GM10266 (cell line): ENCODE results near the gene IL21R.

ENCODE experiments used
- DNase-seq: peaks from one replicate; pipeline ENCODE4 v3.0.0; 2012; ENCODE audit errors: extremely low spot score
- TF ChIP-seq, protein P1 (sequence below): IDR thresholded peaks from 2 replicates; pipeline ENCODE4 v1.5.1; 2012; ENCODE audit warnings: mild to moderate bottlenecking, low read depth; ENCODE audit not compliant: control insufficient read depth, insufficient read depth; ENCODE audit errors: missing control alignments

IL21R gene

DNA sequence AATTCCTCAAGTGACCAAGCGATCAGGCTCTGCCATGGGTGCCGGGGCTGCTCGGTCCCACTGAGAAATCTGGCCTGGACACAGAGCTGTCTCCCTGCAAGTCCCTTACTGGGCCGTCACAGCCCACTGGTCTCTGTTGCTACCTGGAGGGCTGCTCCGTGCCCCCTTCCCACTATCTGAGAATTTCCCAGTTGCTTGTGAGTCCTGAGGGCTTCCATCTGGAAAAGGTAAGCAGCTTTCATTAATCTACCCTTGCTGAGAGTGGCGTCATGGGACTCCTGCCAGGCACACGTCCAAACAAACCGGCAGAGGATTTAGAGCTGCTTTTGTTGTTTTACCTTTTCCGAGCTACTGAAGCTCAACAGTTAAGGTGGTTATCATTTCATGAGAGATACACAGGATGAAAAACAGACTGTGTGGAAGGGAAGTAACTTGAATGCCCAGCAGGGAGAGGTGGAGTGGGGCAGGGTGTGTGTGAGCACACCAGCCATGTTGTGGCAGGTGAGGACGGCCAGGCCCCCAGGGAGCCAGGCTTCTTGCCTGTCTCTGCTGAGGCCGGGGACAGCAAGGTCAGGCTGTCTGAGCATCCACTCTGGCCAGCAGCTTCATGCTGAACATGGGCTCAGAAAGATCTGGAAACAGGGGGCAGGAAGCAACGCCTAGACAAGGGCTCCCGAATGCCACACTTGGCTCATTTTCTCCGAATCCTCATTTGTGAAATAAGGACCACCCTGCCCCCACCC is 97.1 kb downstream of the IL21R start:
- TF ChIP-seq, protein P1, sequence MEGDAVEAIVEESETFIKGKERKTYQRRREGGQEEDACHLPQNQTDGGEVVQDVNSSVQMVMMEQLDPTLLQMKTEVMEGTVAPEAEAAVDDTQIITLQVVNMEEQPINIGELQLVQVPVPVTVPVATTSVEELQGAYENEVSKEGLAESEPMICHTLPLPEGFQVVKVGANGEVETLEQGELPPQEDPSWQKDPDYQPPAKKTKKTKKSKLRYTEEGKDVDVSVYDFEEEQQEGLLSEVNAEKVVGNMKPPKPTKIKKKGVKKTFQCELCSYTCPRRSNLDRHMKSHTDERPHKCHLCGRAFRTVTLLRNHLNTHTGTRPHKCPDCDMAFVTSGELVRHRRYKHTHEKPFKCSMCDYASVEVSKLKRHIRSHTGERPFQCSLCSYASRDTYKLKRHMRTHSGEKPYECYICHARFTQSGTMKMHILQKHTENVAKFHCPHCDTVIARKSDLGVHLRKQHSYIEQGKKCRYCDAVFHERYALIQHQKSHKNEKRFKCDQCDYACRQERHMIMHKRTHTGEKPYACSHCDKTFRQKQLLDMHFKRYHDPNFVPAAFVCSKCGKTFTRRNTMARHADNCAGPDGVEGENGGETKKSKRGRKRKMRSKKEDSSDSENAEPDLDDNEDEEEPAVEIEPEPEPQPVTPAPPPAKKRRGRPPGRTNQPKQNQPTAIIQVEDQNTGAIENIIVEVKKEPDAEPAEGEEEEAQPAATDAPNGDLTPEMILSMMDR: no peak
- DNase-seq: no peak

DNA sequence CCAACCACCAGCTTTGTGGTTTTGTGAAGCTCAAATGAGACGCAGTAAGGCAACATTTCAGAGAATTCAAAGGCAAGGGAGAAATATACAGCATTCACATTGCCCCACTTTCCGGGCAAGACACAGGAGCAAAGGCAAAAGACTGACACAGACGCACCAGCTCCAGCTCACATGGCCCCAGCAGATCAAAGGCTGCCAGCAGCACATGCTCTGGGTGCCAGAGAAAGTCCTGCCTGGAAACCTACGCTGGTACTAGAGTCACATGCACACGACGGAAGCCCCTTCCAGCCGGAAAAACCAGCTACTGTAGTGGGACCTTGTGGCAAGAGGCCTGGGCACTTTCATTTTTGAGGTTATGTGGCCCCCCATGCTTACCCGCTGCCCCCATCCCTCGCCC is 97.7 kb downstream of the IL21R start:
- TF ChIP-seq, protein P1: no peak
- no peak for DNase-seq

DNA sequence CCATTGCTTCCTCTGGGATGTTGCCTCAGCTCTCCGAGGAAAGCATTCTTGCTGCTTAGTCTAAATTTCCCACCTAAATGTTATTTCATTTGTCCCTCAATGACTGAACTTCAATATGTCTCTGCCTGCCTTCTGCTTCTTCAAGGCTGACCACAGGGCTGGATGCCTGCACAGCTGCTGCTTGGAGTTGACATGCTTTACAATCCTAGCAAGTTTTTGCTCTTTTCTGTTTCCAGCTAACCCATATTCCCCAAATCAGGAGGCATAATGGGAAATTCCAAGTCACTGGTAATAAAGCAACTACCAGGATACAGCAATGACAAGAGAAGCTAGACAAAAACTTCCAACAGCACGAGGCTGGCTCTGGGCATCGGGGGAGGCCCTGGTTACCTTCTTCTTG is 98.8 kb downstream of the IL21R start:
- no peak for DNase-seq
- TF ChIP-seq, protein P1: no peak
